Activated CD4-positive, alpha-beta T cell treated with anti-CD3 and anti-CD28 coated beads, Interleukin-10, Interleukin-2, amounts not matched to agents 100 ng/mL and 50 ng/mL, durations not matched to agents 16 hours and 8 hours (primary cell): ENCODE data around the gene AMBRA1.
A peak's percentile ranks its signal among the peaks of the same experiment; 100 is the strongest.

Source experiments
- DNase-seq: peaks from one replicate; pipeline ENCODE4 v3.0.0-alpha.2; 2020

Gene AMBRA1

GRCh38 chr11:46504817-46505613 lies 88.8 kb downstream of the AMBRA1 start:
- peak; percentile 65 for DNase-seq

GRCh38 chr11:46499821-46500220 lies 94.0 kb downstream of the AMBRA1 start:
- no peak for DNase-seq

DNA sequence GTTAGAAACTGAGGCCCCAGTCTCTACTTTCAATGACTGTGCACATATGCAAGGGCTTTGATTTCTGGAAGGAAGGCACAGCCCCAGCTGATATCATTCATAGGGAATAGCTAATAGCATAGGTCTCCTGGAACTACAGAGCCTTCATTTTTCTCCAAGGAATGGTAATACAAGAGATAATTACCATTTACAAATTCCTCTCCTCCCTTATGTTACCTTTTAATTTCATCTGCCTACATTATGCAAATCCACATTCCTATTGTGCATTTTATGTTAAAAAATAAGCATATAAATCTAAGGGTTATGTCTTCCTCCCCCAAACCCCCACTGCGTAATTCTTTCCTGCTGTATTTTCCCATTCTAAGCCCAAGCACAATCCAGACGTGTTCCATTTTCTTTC lies 94.9 kb downstream of the AMBRA1 start:
- no peak for DNase-seq

- no peak for DNase-seq
Measured at GRCh38 chr11:46498179-46498578, 95.6 kb downstream of the AMBRA1 start.

DNA sequence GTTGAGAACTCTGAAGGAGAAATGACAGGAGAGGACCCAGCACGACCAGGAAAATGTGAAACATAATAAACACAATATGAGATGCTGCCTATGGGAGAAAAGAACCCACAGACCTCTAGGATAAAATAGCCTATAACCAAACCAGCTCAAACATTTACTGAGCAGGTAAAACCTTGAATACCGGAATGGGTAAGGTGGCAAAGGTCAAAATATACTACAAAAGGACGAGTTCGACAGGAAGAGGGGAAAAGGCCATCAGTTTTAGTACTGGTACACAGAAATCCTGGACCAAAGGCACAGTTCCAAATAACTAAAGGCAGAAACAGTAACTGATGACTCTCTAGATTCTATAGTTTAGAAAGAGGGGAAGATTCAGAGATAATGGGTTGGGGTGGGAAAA lies 96.3 kb downstream of the AMBRA1 start:
- DNase-seq: no peak

GRCh38 chr11:46493791-46494190 lies 100.0 kb downstream of the AMBRA1 start:
- DNase-seq: no peak

- no peak for DNase-seq
Measured at GRCh38 chr11:46492532-46492931, 101.3 kb downstream of the AMBRA1 start.

- no peak for DNase-seq
Measured at GRCh38 chr11:46491661-46492330, 102.0 kb downstream of the AMBRA1 start.

DNA sequence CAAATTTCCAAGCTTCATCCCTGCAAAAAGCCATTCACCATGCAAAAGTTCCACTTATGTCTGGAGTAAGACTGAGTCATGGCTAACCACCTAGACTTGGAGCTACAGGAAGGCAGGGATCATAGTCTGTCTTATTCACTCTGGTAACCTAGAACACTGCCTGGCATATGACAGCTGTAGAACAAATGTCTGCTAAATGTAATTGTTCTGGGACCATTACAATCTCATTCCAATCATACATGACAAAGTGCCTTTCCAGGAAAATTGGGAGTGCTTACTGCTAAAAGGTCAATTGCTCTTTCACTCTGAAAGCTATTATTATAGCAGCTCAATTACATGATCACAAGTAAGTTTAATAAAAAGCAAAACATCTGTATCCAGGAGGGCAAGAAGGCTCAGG lies 103.2 kb downstream of the AMBRA1 start:
- DNase-seq: no peak

DNA sequence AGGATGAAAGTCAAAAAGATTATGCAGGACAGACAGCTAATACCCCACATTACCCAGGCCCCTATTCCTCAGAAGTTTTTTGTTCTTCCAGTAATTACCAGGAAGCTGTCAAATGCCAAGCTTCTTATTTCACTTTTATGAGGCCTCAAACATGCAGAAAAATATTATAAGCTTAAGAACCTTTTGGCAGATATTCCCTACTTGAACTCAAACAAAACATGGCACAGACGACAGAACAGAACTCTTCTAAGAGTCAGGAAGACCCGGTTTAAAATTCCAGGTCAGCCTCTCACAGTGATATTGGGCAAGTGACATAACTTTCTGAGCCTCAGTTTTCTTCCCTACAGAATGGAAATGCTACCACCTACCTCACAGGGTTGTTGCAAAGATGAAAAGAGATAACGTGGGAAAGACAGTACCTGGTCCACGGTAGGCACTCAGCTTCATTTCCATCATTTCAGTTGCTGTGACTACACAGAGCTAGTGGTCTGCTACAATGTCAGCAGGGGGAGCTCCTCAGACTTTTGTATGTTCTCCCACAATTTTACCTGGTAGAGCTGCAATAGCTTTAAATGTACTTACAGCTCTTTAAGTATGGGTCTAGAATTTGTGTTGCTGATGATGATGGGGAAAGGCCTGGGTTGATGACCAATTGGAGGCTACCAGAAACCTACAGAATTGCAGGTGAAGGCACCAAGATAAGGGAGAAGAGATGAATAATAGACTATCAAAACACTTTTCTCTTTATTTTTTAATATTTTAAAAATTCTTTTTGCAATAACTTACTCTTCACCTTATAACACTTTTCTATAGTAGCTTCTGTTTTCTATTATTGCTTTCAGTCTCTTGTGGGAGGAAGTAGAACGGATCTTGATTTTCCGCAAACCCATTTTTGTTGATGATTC lies 103.9 kb downstream of the AMBRA1 start:
- peak; percentile 51 for DNase-seq

- no peak for DNase-seq
Measured at GRCh38 chr11:46485856-46486443, 107.9 kb downstream of the AMBRA1 start.

GRCh38 chr11:46484101-46484500 lies 109.7 kb downstream of the AMBRA1 start:
- no peak for DNase-seq

- no peak for DNase-seq
Measured at GRCh38 chr11:46480909-46481308, 112.9 kb downstream of the AMBRA1 start.

DNA sequence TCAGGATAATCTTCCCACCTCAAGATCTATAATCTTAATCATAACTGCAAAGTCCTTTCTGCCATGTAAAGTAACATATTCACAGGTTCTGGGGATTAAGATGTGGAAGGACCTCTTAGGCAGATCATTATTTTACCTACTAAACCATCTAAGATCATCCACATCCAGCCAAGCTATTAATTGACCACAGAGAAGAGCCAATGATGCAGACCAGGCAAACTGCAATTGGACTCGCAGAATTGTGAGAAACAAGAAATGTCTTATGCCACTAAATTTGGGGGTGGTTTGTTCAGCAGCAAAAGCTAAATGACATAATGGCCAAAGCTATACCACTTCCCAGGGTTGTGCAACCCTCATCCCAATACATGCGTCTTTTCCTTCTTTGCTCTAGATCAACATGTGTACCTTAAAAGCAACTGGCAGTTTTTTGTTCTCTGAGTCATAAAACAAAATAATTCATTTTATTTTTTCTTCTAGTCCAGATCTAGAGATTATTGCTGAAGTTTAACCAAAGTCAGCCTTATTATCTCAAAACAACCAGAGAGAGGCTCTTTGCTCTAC lies 113.6 kb downstream of the AMBRA1 start:
- no peak for DNase-seq

DNA sequence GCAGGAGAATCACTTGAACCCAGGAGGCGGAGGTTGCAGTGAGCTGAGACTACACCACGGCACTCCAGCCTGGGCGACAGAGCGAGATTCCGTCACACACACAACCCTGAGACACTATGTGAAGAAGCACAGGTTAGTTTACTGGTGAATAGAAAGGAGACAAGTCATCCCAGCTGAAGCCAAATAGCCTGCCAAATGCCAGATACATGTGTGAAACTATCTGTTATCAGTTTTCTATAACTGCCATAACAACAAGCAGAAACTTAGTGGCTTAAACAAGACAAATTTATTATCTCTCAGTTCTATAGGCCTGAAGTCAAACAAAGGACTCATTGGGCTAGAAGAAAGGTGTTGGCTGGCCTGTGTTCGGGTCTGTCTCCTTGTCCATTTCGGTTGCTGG lies 114.2 kb downstream of the AMBRA1 start:
- DNase-seq: no peak

DNA sequence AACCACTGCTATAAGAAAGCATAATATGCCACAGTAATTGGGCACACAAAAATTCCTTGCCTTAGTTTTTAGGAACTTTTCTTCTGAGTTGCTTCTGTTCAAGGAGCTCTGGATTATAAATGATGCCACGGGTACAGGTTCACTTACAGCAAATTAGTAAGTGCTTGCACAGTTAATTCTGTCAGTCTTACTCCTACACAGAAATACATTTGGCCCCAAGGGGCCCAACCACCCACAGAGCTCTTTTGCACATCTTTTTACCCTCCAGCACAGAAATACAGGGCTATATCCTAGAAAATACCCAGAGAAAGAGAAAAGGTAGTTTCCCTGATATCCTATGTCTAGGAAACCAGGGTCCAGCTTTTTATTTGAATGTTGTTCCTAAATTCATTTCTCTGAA lies 115.6 kb downstream of the AMBRA1 start:
- no peak for DNase-seq

DNA sequence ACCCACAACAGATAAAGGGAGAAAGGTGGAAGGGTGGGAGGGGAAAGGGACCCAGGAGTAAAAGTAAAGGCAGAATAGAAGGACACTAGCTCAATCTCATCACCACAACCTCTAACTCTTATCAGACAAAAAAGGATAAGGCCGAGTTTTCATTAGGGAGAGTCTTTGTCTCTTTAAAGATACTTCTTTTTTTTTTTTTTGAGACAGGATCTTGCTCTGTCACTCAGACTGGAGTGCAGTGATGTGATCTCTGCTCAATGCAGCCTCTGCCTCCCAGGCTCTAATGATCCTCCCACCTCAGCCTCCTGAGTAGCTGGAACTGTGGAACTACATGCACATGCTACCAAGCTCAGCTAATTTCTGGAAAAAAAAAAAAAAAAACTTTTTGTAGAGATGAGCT lies 116.7 kb downstream of the AMBRA1 start:
- DNase-seq: no peak

GRCh38 chr11:46475926-46476545 lies 117.8 kb downstream of the AMBRA1 start:
- DNase-seq: peak; percentile 20

GRCh38 chr11:46475051-46475925 lies 118.5 kb downstream of the AMBRA1 start:
- DNase-seq: peak; percentile 35

GRCh38 chr11:46472662-46472994 lies 121.2 kb downstream of the AMBRA1 start:
- no peak for DNase-seq

DNA sequence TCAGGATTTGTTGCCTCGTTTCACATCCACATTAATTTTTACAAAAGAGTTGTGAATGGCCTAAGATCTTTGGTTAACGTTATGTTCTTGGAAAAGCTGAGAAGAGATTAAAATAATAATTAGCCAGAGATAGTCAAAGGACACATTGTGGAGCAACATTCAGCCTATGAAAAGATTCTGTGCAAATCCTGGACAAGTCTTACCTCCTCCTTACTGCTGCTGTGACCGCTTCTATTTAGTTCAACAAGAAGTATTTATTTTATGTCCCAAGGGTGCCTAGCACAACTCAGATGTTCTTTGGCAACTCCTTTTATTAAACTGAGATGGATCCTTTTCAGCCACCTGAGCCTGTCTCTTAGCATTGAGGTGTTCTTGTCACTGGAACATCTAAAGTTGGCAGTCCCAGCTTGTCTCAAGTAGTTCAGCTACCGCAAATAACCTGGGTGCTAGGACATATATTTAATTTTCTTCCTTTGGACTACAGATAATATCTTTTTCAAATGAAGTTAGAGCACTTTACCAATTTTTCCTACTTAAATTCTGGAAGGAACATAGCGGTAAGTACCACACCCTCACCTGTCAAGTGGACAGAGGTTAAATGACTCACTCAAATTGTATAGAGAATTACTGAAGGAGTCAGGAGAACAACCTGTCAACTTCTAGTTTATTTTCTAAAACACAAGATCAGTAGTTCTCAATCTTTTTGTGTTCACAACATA lies 121.7 kb downstream of the AMBRA1 start:
- DNase-seq: no peak
